SK-N-SH treated with all-trans-retinoic acid at 6 μM for 48 hours (cell line): ENCODE measurements around the gene CLDN24.

Experiments
- ARNTL ChIP-seq: fragments of 450-650 bp; formaldehyde crosslinking; IDR thresholded peaks from 2 replicates; pipeline ENCODE4 v1.5.0; 2020; ENCODE audit warnings: low read depth, mild to moderate bottlenecking, moderate library complexity, borderline replicate concordance
- BACH2 ChIP-seq: fragments of 250-450 bp; sonication (Bioruptor Pico); IDR thresholded peaks from 2 replicates; pipeline ENCODE4 v1.9.0; 2021; ENCODE audit warnings: mild to moderate bottlenecking, borderline replicate concordance
- CSRNP3 ChIP-seq: fragments of 250-450 bp; sonication (Bioruptor Pico); IDR thresholded peaks from 2 replicates; pipeline ENCODE4 v1.5.1; 2021; ENCODE audit warnings: mild to moderate bottlenecking, moderate library complexity
- ESRRG ChIP-seq: fragments of 250-450 bp; sonication (Bioruptor Pico); IDR thresholded peaks from 2 replicates; pipeline ENCODE4 v1.6.1; 2021; ENCODE audit warnings: mild to moderate bottlenecking
- PATZ1 ChIP-seq: fragments of 250-450 bp; sonication (Bioruptor Pico); IDR thresholded peaks from 2 replicates; pipeline ENCODE4 v1.8.0; 2020; ENCODE audit warnings: mild to moderate bottlenecking, moderate library complexity, borderline replicate concordance
- PPARA ChIP-seq: fragments of 250-450 bp; sonication (Bioruptor Pico); IDR thresholded peaks from 2 replicates; pipeline ENCODE4 v1.5.0; 2020; ENCODE audit warnings: mild to moderate bottlenecking, borderline replicate concordance
- ZNF70 ChIP-seq: fragments of 450-650 bp; formaldehyde crosslinking; IDR thresholded peaks from 2 replicates; pipeline ENCODE4 v1.5.0; 2020; ENCODE audit warnings: mild to moderate bottlenecking, moderate library complexity
- TF ChIP-seq, protein P1 (sequence below): fragments of 250-450 bp; sonication (Bioruptor Pico); IDR thresholded peaks from 2 replicates; pipeline ENCODE4 v1.5.0; 2020; ENCODE audit warnings: mild to moderate bottlenecking, moderate library complexity

DNA sequence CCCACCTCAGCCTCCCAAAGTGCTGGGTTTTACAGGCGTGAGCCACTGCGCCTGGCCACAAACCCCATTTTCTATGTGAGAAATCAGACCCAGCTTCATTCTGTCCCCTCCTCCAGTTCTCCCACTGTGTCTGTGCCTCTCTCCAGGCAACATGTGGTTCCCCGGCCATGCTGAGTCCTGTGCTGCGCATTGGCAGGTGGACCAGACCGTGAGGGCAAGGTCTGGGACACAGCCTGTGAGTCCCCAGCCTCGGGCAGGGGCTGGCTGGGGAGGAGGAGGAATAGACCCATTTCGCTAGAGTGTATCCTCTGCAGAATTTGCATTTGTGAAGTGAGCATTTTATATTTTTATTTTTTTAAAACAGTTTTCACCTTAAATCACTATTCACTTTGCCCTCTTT is 21.5 kb upstream of the CLDN24 start:
- no peak for TF ChIP-seq ESRRG (CRISPR knock-in tag)
- no peak for TF ChIP-seq PATZ1
- no peak for TF ChIP-seq PPARA (CRISPR knock-in tag)
- no peak for TF ChIP-seq BACH2
- TF ChIP-seq ZNF70 (CRISPR knock-in tag), result no peak
- no peak for TF ChIP-seq ARNTL (CRISPR knock-in tag)
- no peak for TF ChIP-seq CSRNP3 (CRISPR knock-in tag)
- TF ChIP-seq, protein P1, sequence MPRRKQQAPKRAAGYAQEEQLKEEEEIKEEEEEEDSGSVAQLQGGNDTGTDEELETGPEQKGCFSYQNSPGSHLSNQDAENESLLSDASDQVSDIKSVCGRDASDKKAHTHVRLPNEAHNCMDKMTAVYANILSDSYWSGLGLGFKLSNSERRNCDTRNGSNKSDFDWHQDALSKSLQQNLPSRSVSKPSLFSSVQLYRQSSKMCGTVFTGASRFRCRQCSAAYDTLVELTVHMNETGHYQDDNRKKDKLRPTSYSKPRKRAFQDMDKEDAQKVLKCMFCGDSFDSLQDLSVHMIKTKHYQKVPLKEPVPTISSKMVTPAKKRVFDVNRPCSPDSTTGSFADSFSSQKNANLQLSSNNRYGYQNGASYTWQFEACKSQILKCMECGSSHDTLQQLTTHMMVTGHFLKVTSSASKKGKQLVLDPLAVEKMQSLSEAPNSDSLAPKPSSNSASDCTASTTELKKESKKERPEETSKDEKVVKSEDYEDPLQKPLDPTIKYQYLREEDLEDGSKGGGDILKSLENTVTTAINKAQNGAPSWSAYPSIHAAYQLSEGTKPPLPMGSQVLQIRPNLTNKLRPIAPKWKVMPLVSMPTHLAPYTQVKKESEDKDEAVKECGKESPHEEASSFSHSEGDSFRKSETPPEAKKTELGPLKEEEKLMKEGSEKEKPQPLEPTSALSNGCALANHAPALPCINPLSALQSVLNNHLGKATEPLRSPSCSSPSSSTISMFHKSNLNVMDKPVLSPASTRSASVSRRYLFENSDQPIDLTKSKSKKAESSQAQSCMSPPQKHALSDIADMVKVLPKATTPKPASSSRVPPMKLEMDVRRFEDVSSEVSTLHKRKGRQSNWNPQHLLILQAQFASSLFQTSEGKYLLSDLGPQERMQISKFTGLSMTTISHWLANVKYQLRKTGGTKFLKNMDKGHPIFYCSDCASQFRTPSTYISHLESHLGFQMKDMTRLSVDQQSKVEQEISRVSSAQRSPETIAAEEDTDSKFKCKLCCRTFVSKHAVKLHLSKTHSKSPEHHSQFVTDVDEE, result no peak
